H9 (cell line): ENCODE results near the gene RAB3C. TPM values are rescaled to one million over a fixed set of nuclear protein-coding genes. Genes with fewer than 3 reads are reported as not detected.

Source experiments
- DNase-seq: peaks from one replicate; pipeline ENCODE4 v3.0.0-alpha.2; 2017
- H2AFZ ChIP-seq: one replicate; pipeline ENCODE4 v1.6.1; 2013; ENCODE audit warnings: mild to moderate bottlenecking, low read length, control low read depth, moderate library complexity
- H2AK5ac ChIP-seq: 2 replicates; pipeline ENCODE4 v1.6.1; 2013; ENCODE audit warnings: low read length, control low read depth, mixed read lengths; ENCODE audit not compliant: insufficient read length
- H2BK120ac ChIP-seq: one replicate; pipeline ENCODE4 v1.6.1; 2013; ENCODE audit warnings: low read depth, mild to moderate bottlenecking, low read length, control low read depth, inconsistent platforms; ENCODE audit not compliant: poor library complexity, severe bottlenecking
- H2BK12ac ChIP-seq: 2 replicates; pipeline ENCODE4 v1.6.1; 2013; ENCODE audit warnings: low read length, control low read depth, mixed read lengths, low read depth; ENCODE audit not compliant: insufficient read length
- H2BK15ac ChIP-seq: 2 replicates; pipeline ENCODE4 v1.6.1; 2013; ENCODE audit warnings: low read depth, low read length, control low read depth
- H2BK20ac ChIP-seq: one replicate; pipeline ENCODE4 v1.6.1; 2013; ENCODE audit warnings: low read depth, mild to moderate bottlenecking, low read length, control low read depth, inconsistent platforms; ENCODE audit not compliant: poor library complexity, severe bottlenecking
- H2BK5ac ChIP-seq: 2 replicates; pipeline ENCODE4 v1.6.1; 2013; ENCODE audit warnings: low read length, control low read depth, mixed read lengths; ENCODE audit not compliant: insufficient read length
- H3K14ac ChIP-seq: 2 replicates; pipeline ENCODE4 v1.6.1; 2013; ENCODE audit warnings: low read length, control low read depth; ENCODE audit not compliant: insufficient read depth
- H3K18ac ChIP-seq: 2 replicates; pipeline ENCODE4 v1.6.1; 2013; ENCODE audit warnings: low read depth, mild to moderate bottlenecking, mixed read lengths, low read length, control low read depth; ENCODE audit not compliant: insufficient read length
- H3K23ac ChIP-seq: 2 replicates; pipeline ENCODE4 v1.6.1; 2013; ENCODE audit warnings: low read length, control low read depth, mixed read lengths, low read depth; ENCODE audit not compliant: insufficient read length
- H3K23me2 ChIP-seq: 2 replicates; pipeline ENCODE4 v1.6.1; 2013; ENCODE audit warnings: low read depth, mild to moderate bottlenecking, mixed read lengths, low read length, control low read depth; ENCODE audit not compliant: insufficient read length, poor library complexity, severe bottlenecking
- H3K27ac ChIP-seq: 2 replicates; pipeline ENCODE4 v1.5.1; 2013; ENCODE audit warnings: low read length, control low read depth, mixed read lengths, low read depth; ENCODE audit not compliant: insufficient read length
- H3K27me3 ChIP-seq: 2 replicates; pipeline ENCODE4 v1.6.1; 2013; ENCODE audit warnings: low read length, control low read depth, inconsistent platforms; ENCODE audit not compliant: insufficient read depth
- H3K4ac ChIP-seq: 2 replicates; pipeline ENCODE4 v1.6.1; 2013; ENCODE audit warnings: low read depth, mild to moderate bottlenecking, control low read depth, inconsistent platforms, low read length, moderate library complexity
- H3K4me1 ChIP-seq: 2 replicates; pipeline ENCODE4 v1.6.1; 2013; ENCODE audit warnings: low read length, control low read depth, inconsistent platforms; ENCODE audit not compliant: insufficient read depth
- H3K4me2 ChIP-seq: 2 replicates; pipeline ENCODE4 v1.6.1; 2013; ENCODE audit warnings: low read length, control low read depth, mixed read lengths; ENCODE audit not compliant: insufficient read length, insufficient read depth
- H3K56ac ChIP-seq: 2 replicates; pipeline ENCODE4 v1.6.1; 2013; ENCODE audit warnings: low read depth, mild to moderate bottlenecking, mixed read lengths, low read length, control low read depth; ENCODE audit not compliant: insufficient read length
- H3K79me1 ChIP-seq: 2 replicates; pipeline ENCODE4 v1.6.1; 2013; ENCODE audit warnings: low read depth, mild to moderate bottlenecking, moderate library complexity, low read length, control low read depth, inconsistent platforms; ENCODE audit not compliant: insufficient read depth, poor library complexity, severe bottlenecking
- H3K79me2 ChIP-seq: 2 replicates; pipeline ENCODE4 v1.6.1; 2013; ENCODE audit warnings: low read length, control low read depth, inconsistent platforms; ENCODE audit not compliant: insufficient read depth
- H3K9ac ChIP-seq: 2 replicates; pipeline ENCODE4 v1.6.1; 2013; ENCODE audit warnings: low read length, control low read depth, mixed read lengths; ENCODE audit not compliant: insufficient read length; ENCODE audit errors: extremely low read depth
- H3K9me3 ChIP-seq: one replicate; pipeline ENCODE4 v1.6.1; 2013; ENCODE audit warnings: low read depth, low read length, inconsistent platforms; ENCODE audit not compliant: control insufficient read depth
- H3T11ph ChIP-seq: one replicate; pipeline ENCODE4 v1.6.1; 2013; ENCODE audit warnings: mild to moderate bottlenecking, low read length, control low read depth, inconsistent platforms
- H4K20me1 ChIP-seq: one replicate; pipeline ENCODE4 v1.6.1; 2013; ENCODE audit not compliant: control insufficient read depth, insufficient read length, insufficient read depth
- H4K5ac ChIP-seq: 2 replicates; pipeline ENCODE4 v1.6.1; 2013; ENCODE audit warnings: low read depth, mild to moderate bottlenecking, mixed read lengths, low read length, control low read depth; ENCODE audit not compliant: insufficient read length
- H4K8ac ChIP-seq: replicated peaks from 2 replicates; pipeline ENCODE4 v1.6.1; 2013; ENCODE audit warnings: low read length, control low read depth, mixed read lengths, low read depth; ENCODE audit not compliant: insufficient read length
- H4K91ac ChIP-seq: 2 replicates; pipeline ENCODE4 v1.6.1; 2013; ENCODE audit warnings: low read depth, mild to moderate bottlenecking, moderate library complexity, mixed read lengths, low read length, control low read depth; ENCODE audit not compliant: insufficient read length
- H3K27ac Mint-ChIP-seq, 3 experiments: 2 replicates in 2 of 3; 3 replicates in 1 of 3; pipeline ENCODE4 v1.8.0; 2020 to 2021; ENCODE audit warnings: mixed read lengths in 3 of 3, mild to moderate bottlenecking in 1 of 3, moderate library complexity in 1 of 3
- H3K27me3 Mint-ChIP-seq: 2 replicates; pipeline ENCODE4 v1.8.0; 2021; ENCODE audit warnings: low read depth, mild to moderate bottlenecking, moderate library complexity, mixed read lengths
- H3K36me3 Mint-ChIP-seq, 3 experiments: 2 replicates in 2 of 3; 3 replicates in 1 of 3; pipeline ENCODE4 v1.8.0; 2020 to 2021; ENCODE audit warnings: low read depth in 3 of 3, mixed read lengths in 3 of 3; ENCODE audit not compliant: insufficient read depth in 1 of 3
- H3K4me1 Mint-ChIP-seq, 2 experiments: 2 replicates each; pipeline ENCODE4 v1.8.0; 2020; ENCODE audit warnings: mixed read lengths in 2 of 2
- H3K4me3 Mint-ChIP-seq, 2 experiments: 2 replicates in 1 of 2; 3 replicates in 1 of 2; pipeline ENCODE4 v1.8.0; 2020 to 2021; ENCODE audit warnings: mild to moderate bottlenecking in 2 of 2, mixed read lengths in 2 of 2, moderate library complexity in 1 of 2
- H3K9me3 Mint-ChIP-seq, 2 experiments: 2 replicates in 1 of 2; 3 replicates in 1 of 2; pipeline ENCODE4 v1.8.0; 2020; ENCODE audit warnings: mild to moderate bottlenecking in 2 of 2, mixed read lengths in 2 of 2, moderate library complexity in 1 of 2
- CTCF ChIP-seq: fragments of 200-600 bp; sonication (generic); conservative IDR thresholded peaks from 3 replicates; pipeline ENCODE4 v1.8.0; 2021; ENCODE audit warnings: antibody characterized with exemption, mild to moderate bottlenecking
- WGBS: extraction: QIAGEN DNeasy Blood & Tissue Kit; methylation state at CpG from one replicate; pipeline ENCODE4 v1.1.7; 2013; ENCODE audit warnings: missing lambda C conversion rate, low lambda C conversion rate, mixed read lengths; ENCODE audit not compliant: insufficient read length; ENCODE audit errors: extremely low coverage; 5-methylcytosine and 5-hydroxymethylcytosine counted together
- total RNA-seq: library from RNA; stranded (reverse); gene quantifications from 2 replicates; pipeline ENCODE4 v1.2.1, GENCODE V29; 2021

Gene RAB3C
- total RNA-seq, 1 experiment from 2014 or later: 16.3 TPM

GRCh38 chr5:58851571-58851970 is 268.7 kb downstream of the RAB3C start:
- no peak overlapping the region for H3K56ac ChIP-seq

More at GRCh38 chr5:58851571-58851970, 268.7 kb downstream of the RAB3C start:
- no peak overlapping the region for H2BK15ac ChIP-seq
- no peaks in the 10 kb centered on the region for H3K27me3 ChIP-seq
- H3K9ac ChIP-seq: no peak overlapping the region
- H4K8ac ChIP-seq: no peak overlapping the region
- H3T11ph ChIP-seq: no peak overlapping the region
- WGBS: no CpG with 5 or more reads among the region's 5 CpGs
- Mint-ChIP-seq H3K9me3 (no peaks in the 10 kb centered on the region), H3K36me3 (no peaks in the 10 kb centered on the region), H3K27me3 (no peaks in the 10 kb centered on the region), H3K27ac (no peak overlapping the region), H3K4me1 (peaks cover 5% of the 10 kb centered on the region in 2 experiments; a peak in 3 of 4 replicates), H3K4me3 (no peak overlapping the region)
- no peak overlapping the region for H2BK120ac ChIP-seq
- H3K14ac ChIP-seq: no peak overlapping the region
- no peak overlapping the region for H2BK12ac ChIP-seq
- no peak overlapping the region for H3K27ac ChIP-seq
- no peak overlapping the region for H3K23ac ChIP-seq
- H3K4ac ChIP-seq: no peak overlapping the region
- no peak overlapping the region for H3K4me2 ChIP-seq
- no peaks in the 10 kb centered on the region for H4K20me1 ChIP-seq
- H2AK5ac ChIP-seq: no peak overlapping the region
- no peaks in the 10 kb centered on the region for H3K79me1 ChIP-seq
- no peak overlapping the region for H2BK20ac ChIP-seq
- no peaks in the 10 kb centered on the region for H3K4me1 ChIP-seq
- H2AFZ ChIP-seq: no peak overlapping the region
- H3K9me3 ChIP-seq: no peaks in the 10 kb centered on the region
- H3K23me2 ChIP-seq: no peaks in the 10 kb centered on the region
- H4K5ac ChIP-seq: no peak overlapping the region
- no peak for DNase-seq
- no peak overlapping the region for H3K18ac ChIP-seq
- H2BK5ac ChIP-seq: no peak overlapping the region
- no peaks in the 10 kb centered on the region for H3K79me2 ChIP-seq
- no peak for TF ChIP-seq CTCF
- no peak overlapping the region for H4K91ac ChIP-seq
